ENCODE data around the gene RESP18.

GRCh38 chr2:219291910-219292490 is 40.5 kb downstream of the RESP18 start:
- no peak for TF ChIP-seq CTCF (conservative IDR thresholded peaks at IDR 0.05 in 1 of 2, IDR thresholded peaks at IDR 0.05 in 1 of 2; ENCODE audit: low read depth in 1 of 2, low read length in 2 of 2)
- TF ChIP-seq EZH2 (IDR thresholded peaks at IDR 0.05; ENCODE audit: low read length, missing control alignments), result no peak
